SK-N-SH (cell line): ENCODE data around the gene DIP2A. TPM values are rescaled to one million over a fixed set of nuclear protein-coding genes. Genes with fewer than 3 reads are reported as not detected.

Experiments used
- CTCF ChIA-PET: fragments of 300-600, 350-600 bp; formaldehyde crosslinking; extraction: SDS; loops from one replicate; lab custom pipeline; 2021; lab: Yijun Ruan, JAX
- POLR2A ChIA-PET: fragments of 350-600 bp; sonication (Branson Sonifier 250); formaldehyde crosslinking; extraction: SDS; loops from one replicate; lab custom pipeline; 2020; ENCODE audit warnings: antibody characterized with exemption, inconsistent platforms; lab: Yijun Ruan, JAX
- DNase-seq: peaks from one replicate; pipeline ENCODE4 v3.0.0; 2012
- H2AFZ ChIP-seq: fragments of 200-600 bp; sonication (generic); 2 replicates; pipeline ENCODE4 v1.8.1; 2016; ENCODE audit warnings: antibody characterized with exemption, mild to moderate bottlenecking, low read depth
- H3F3A ChIP-seq: fragments of 200-600 bp; sonication (generic); replicated peaks from 2 replicates; pipeline ENCODE3; 2016; ENCODE audit warnings: antibody characterized with exemption, mild to moderate bottlenecking; ENCODE audit not compliant: insufficient read depth
- H3K27ac ChIP-seq, 2 experiments: fragments of 200-500 bp in 1 of 2; fragments of 200-600 bp in 1 of 2; sonication (Bioruptor generic) in 1 of 2; sonication (generic), shearing (Covaris generic) in 1 of 2; 2 replicates each; pipeline versions ENCODE4 v1.5.1 to v1.6.1; 2014 to 2016; ENCODE audit warnings: low read depth in 2 of 2, inconsistent platforms in 1 of 2, low read length in 1 of 2, mild to moderate bottlenecking in 1 of 2, mixed read lengths in 1 of 2
- H3K27me3 ChIP-seq: fragments of 200-600 bp; sonication (generic), shearing (Covaris generic); 2 replicates; pipeline ENCODE4 v1.6.1; 2016; ENCODE audit warnings: mixed run types; ENCODE audit not compliant: insufficient read depth
- H3K36me3 ChIP-seq, 2 experiments: fragments of 200-500 bp in 1 of 2; fragments of 200-600 bp in 1 of 2; sonication (Bioruptor generic) in 1 of 2; sonication (generic) in 1 of 2; replicated peaks in 1 of 2; 2 replicates each; pipeline versions ENCODE3 to v1.5.1; 2014 to 2016; ENCODE audit warnings: low read length in 1 of 2, mild to moderate bottlenecking in 1 of 2; ENCODE audit not compliant: insufficient read depth in 2 of 2, control insufficient read depth in 1 of 2
- H3K4me1 ChIP-seq, 2 experiments: fragments of 200-500 bp in 1 of 2; fragments of 200-600 bp in 1 of 2; sonication (Bioruptor generic) in 1 of 2; sonication (generic), shearing (Covaris generic) in 1 of 2; 2 replicates each; pipeline versions ENCODE4 v1.5.1 to v1.6.1; 2014 to 2016; ENCODE audit warnings: low read depth in 1 of 2, low read length in 1 of 2, mixed run types in 1 of 2; ENCODE audit not compliant: insufficient read depth in 2 of 2, control insufficient read depth in 1 of 2
- H3K4me2 ChIP-seq: fragments of 200-600 bp; sonication (generic), shearing (Covaris generic); 2 replicates; pipeline ENCODE4 v1.6.1; 2017; ENCODE audit warnings: mixed run types
- H3K4me3 ChIP-seq, 2 experiments: fragments of 200-500 bp in 1 of 2; fragments of 200-600 bp in 1 of 2; sonication (Bioruptor generic) in 1 of 2; sonication (generic), shearing (Covaris generic) in 1 of 2; 2 replicates each; pipeline versions ENCODE4 v1.5.1 to v1.8.1; 2014 to 2016; ENCODE audit warnings: low read depth in 2 of 2, inconsistent platforms in 1 of 2, low read length in 1 of 2, mild to moderate bottlenecking in 1 of 2, mixed read lengths in 1 of 2, moderate library complexity in 1 of 2
- H3K79me2 ChIP-seq: fragments of 200-600 bp; sonication (generic); 2 replicates; pipeline ENCODE4 v1.8.1; 2017; ENCODE audit warnings: mild to moderate bottlenecking; ENCODE audit not compliant: insufficient read depth
- H3K9ac ChIP-seq: fragments of 200-600 bp; sonication (generic); 2 replicates; pipeline ENCODE4 v1.6.1; 2017; ENCODE audit warnings: mixed run types
- H3K9me2 ChIP-seq: fragments of 200-600 bp; sonication (generic); 2 replicates; pipeline ENCODE4 v1.6.1; 2017; ENCODE audit warnings: mixed run types
- H3K9me3 ChIP-seq: fragments of 200-600 bp; sonication (generic); 2 replicates; pipeline ENCODE4 v1.6.1; 2017; ENCODE audit warnings: mixed run types, mild to moderate bottlenecking, moderate library complexity
- H4K20me1 ChIP-seq: fragments of 200-600 bp; sonication (generic); 2 replicates; pipeline ENCODE4 v1.6.1; 2017; ENCODE audit warnings: mild to moderate bottlenecking, mixed run types; ENCODE audit not compliant: insufficient read depth
- CHD2 ChIP-seq: fragments of 150-350 bp; IDR thresholded peaks from 2 replicates; pipeline ENCODE4 v1.6.1; 2018; ENCODE audit warnings: low read length; ENCODE audit not compliant: partially characterized antibody
- EZH2phosphoT487 ChIP-seq: fragments of 200-600 bp; sonication (generic); IDR thresholded peaks from 2 replicates; pipeline ENCODE4 v1.6.1; 2017; ENCODE audit warnings: low read depth, mixed run types, mild to moderate bottlenecking, antibody characterized with exemption, moderate library complexity, borderline replicate concordance
- FOSL2 ChIP-seq: IDR thresholded peaks from 2 replicates; pipeline ENCODE4 v1.4.0; 2012; ENCODE audit warnings: low read depth, mild to moderate bottlenecking, moderate library complexity, borderline replicate concordance
- FOXM1 ChIP-seq: IDR thresholded peaks from 2 replicates; pipeline ENCODE4 v1.4.0; 2012; ENCODE audit warnings: low read depth, mild to moderate bottlenecking
- GATA2 ChIP-seq: sonication (generic); formaldehyde crosslinking; IDR thresholded peaks from 2 replicates; pipeline ENCODE4 v1.5.0; 2020; ENCODE audit warnings: mild to moderate bottlenecking, missing genetic modification reagents
- IRF3 ChIP-seq: fragments of 150-350 bp; IDR thresholded peaks from 2 replicates; pipeline ENCODE4 v1.6.1; 2016; ENCODE audit warnings: mild to moderate bottlenecking, low read depth, low read length
- MEF2A ChIP-seq: IDR thresholded peaks from 2 replicates; pipeline ENCODE4 v1.4.0; 2012; ENCODE audit warnings: low read depth, borderline replicate concordance
- MXI1 ChIP-seq: IDR thresholded peaks from 2 replicates; pipeline ENCODE4 v1.6.1; 2012; ENCODE audit warnings: mild to moderate bottlenecking, low read depth, low read length, improper control_type of control experiment
- NFIC ChIP-seq: IDR thresholded peaks from 2 replicates; pipeline ENCODE4 v1.4.0; 2012; ENCODE audit warnings: borderline replicate concordance
- NRF1 ChIP-seq: IDR thresholded peaks from 2 replicates; pipeline ENCODE4 v1.6.1; 2012; ENCODE audit warnings: low read depth, mild to moderate bottlenecking, low read length
- PBX3 ChIP-seq: IDR thresholded peaks from 2 replicates; pipeline ENCODE4; 2012
- POLR2AphosphoS5 ChIP-seq: IDR thresholded peaks from 2 replicates; pipeline ENCODE4 v1.6.1; 2012; ENCODE audit warnings: low read depth, low read length
- RXRA ChIP-seq: IDR thresholded peaks from 2 replicates; pipeline ENCODE4 v1.4.0; 2012; ENCODE audit warnings: low read depth, mild to moderate bottlenecking, borderline replicate concordance
- SIN3A ChIP-seq: IDR thresholded peaks from 2 replicates; pipeline ENCODE4 v1.6.1; 2012; ENCODE audit warnings: low read depth, mild to moderate bottlenecking, low read length, moderate library complexity, borderline replicate concordance
- SMC3 ChIP-seq: IDR thresholded peaks from 2 replicates; pipeline ENCODE4 v1.6.1; 2012; ENCODE audit warnings: low read depth, low read length, improper control_type of control experiment
- TCF12 ChIP-seq: IDR thresholded peaks from 2 replicates; pipeline ENCODE4 v1.4.0; 2012
- WGBS: methylation state at CpG from one replicate; pipeline ENCODE4 v1.1.6; 2017; ENCODE audit warnings: low lambda C conversion rate; 5-methylcytosine and 5-hydroxymethylcytosine counted together
- polyA plus RNA-seq, 3 experiments: library from polyadenylated mRNA; depleted of rRNA; stranded (reverse); fragments of >200 nt; gene quantifications; 2 replicates each; pipeline ENCODE4 v1.2.3, GENCODE V29; 2012
- TF ChIP-seq, protein P1 (sequence below): fragments of 150-350 bp; IDR thresholded peaks from 2 replicates; pipeline ENCODE4 v1.6.1; 2017; ENCODE audit warnings: antibody characterized with exemption, low read length, low read depth, borderline replicate concordance
- TF ChIP-seq, protein P2 (sequence below): fragments of 200-600 bp; sonication (generic); IDR thresholded peaks from 2 replicates; pipeline ENCODE4 v1.6.1; 2017; ENCODE audit warnings: antibody characterized with exemption, mild to moderate bottlenecking, moderate library complexity

The DIP2A gene
- polyA plus RNA-seq, 1 of the 3 experiments (the other 2 are of a cell fraction) = 26.9 TPM

DNA sequence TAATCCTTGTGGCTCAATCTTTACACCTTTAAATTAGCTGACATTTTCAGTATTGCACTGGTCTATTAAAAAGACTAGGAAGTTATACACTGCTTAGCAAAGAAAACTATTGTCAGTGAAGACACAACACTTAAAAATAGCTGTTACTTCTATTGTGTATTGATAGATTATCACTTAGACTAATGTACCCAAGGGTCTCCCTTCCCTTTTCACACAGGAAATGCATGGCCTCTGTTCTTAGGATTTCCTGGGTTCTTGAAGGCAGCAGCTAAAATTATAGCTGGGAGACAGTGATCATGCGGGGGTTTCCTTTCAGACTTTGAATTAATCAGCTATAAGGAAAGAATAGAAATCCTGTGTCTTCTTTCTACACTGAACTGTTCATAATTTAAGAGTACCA is 12.8 kb downstream of the DIP2A start:
- H3K79me2 ChIP-seq = peaks cover 88% of the 10 kb centered on the region
- TF ChIP-seq SMC3 (no peak), PBX3 (no peak), FOSL2 (no peak), CHD2 (no peak), EZH2phosphoT487 (no peak), POLR2AphosphoS5 (no peak), MXI1 (no peak), NRF1 (no peak), TCF12 (no peak), GATA2 (CRISPR knock-in tag) (no peak), IRF3 (no peak), FOXM1 (no peak), MEF2A (no peak), NFIC (no peak), RXRA (no peak), SIN3A (no peak)
- TF ChIP-seq, protein P1, sequence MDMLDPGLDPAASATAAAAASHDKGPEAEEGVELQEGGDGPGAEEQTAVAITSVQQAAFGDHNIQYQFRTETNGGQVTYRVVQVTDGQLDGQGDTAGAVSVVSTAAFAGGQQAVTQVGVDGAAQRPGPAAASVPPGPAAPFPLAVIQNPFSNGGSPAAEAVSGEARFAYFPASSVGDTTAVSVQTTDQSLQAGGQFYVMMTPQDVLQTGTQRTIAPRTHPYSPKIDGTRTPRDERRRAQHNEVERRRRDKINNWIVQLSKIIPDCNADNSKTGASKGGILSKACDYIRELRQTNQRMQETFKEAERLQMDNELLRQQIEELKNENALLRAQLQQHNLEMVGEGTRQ = no peak
- TF ChIP-seq, protein P2, sequence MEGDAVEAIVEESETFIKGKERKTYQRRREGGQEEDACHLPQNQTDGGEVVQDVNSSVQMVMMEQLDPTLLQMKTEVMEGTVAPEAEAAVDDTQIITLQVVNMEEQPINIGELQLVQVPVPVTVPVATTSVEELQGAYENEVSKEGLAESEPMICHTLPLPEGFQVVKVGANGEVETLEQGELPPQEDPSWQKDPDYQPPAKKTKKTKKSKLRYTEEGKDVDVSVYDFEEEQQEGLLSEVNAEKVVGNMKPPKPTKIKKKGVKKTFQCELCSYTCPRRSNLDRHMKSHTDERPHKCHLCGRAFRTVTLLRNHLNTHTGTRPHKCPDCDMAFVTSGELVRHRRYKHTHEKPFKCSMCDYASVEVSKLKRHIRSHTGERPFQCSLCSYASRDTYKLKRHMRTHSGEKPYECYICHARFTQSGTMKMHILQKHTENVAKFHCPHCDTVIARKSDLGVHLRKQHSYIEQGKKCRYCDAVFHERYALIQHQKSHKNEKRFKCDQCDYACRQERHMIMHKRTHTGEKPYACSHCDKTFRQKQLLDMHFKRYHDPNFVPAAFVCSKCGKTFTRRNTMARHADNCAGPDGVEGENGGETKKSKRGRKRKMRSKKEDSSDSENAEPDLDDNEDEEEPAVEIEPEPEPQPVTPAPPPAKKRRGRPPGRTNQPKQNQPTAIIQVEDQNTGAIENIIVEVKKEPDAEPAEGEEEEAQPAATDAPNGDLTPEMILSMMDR = no peak
- peaks cover 0 to 4% of the 10 kb centered on the region in 2 experiments; a peak in 2 of 4 replicates for H3K4me1 ChIP-seq
- CTCF ChIA-PET = interaction anchor here (1.3 kb wide), 1 partner anchor 11 kb away, joined by 5 read pairs; no protein-coding TSS in a partner anchor
- H3K4me3 ChIP-seq = no peak overlapping the region
- no peaks in the 10 kb centered on the region for H3F3A ChIP-seq
- H3K27ac ChIP-seq = no peak overlapping the region
- H4K20me1 ChIP-seq = peaks cover 13% of the 10 kb centered on the region; the same call in 1 of the 2 replicates
- no peaks in the 10 kb centered on the region for H3K9me3 ChIP-seq
- POLR2A ChIA-PET = no interaction called here
- H3K27me3 ChIP-seq = no peaks in the 10 kb centered on the region
- no peak overlapping the region for H2AFZ ChIP-seq
- 96% methylated on average over 1 of the region's 1 CpG for WGBS
- DNase-seq = no peak
- no peak overlapping the region for H3K4me2 ChIP-seq
- H3K9ac ChIP-seq = no peak overlapping the region
- H3K9me2 ChIP-seq = no peaks in the 10 kb centered on the region
- peaks cover 0 to 11% of the 10 kb centered on the region in 2 experiments for H3K36me3 ChIP-seq
